RPMI8226 (cell line): Measurements from ENCODE around the gene LRPAP1.
A peak's percentile ranks its signal among the peaks of the same experiment; 100 is the strongest.

Experiments
- DNase-seq: peaks from one replicate; pipeline ENCODE4 v3.0.0-alpha.2; 2015

LRPAP1 gene

GRCh38 chr4:3483471-3483921 is 48.7 kb downstream of the LRPAP1 start:
- DNase-seq = no peak

- DNase-seq = no peak
Measured at GRCh38 chr4:3482707-3483106, 49.5 kb downstream of the LRPAP1 start.

GRCh38 chr4:3481783-3482393 is 50.3 kb downstream of the LRPAP1 start:
- no peak for DNase-seq

GRCh38 chr4:3481113-3481531 is 51.1 kb downstream of the LRPAP1 start:
- DNase-seq = no peak

GRCh38 chr4:3480528-3481112 is 51.6 kb downstream of the LRPAP1 start:
- DNase-seq = peak; percentile 75

GRCh38 chr4:3479358-3480101 is 52.7 kb downstream of the LRPAP1 start:
- no peak for DNase-seq

GRCh38 chr4:3478446-3479357 is 53.5 kb downstream of the LRPAP1 start:
- no peak for DNase-seq

GRCh38 chr4:3477750-3478430 is 54.3 kb downstream of the LRPAP1 start:
- DNase-seq = no peak

- DNase-seq = no peak
Measured at GRCh38 chr4:3476936-3477749, 55.1 kb downstream of the LRPAP1 start.

GRCh38 chr4:3476341-3476747 is 55.9 kb downstream of the LRPAP1 start:
- no peak for DNase-seq

- no peak for DNase-seq
Measured at GRCh38 chr4:3475713-3476260, 56.4 kb downstream of the LRPAP1 start.

GRCh38 chr4:3475041-3475712 is 57.0 kb downstream of the LRPAP1 start:
- DNase-seq = no peak

- no peak for DNase-seq
Measured at GRCh38 chr4:3473996-3474765, 58.0 kb downstream of the LRPAP1 start.

- no peak for DNase-seq
Measured at GRCh38 chr4:3473181-3473950, 58.9 kb downstream of the LRPAP1 start.

GRCh38 chr4:3472411-3473141 is 59.6 kb downstream of the LRPAP1 start:
- no peak for DNase-seq

GRCh38 chr4:3471886-3472285 is 60.3 kb downstream of the LRPAP1 start:
- no peak for DNase-seq

- DNase-seq = no peak
Measured at GRCh38 chr4:3471098-3471760, 61.0 kb downstream of the LRPAP1 start.
